ENCODE results near the gene UBR4.

UBR4 gene

DNA sequence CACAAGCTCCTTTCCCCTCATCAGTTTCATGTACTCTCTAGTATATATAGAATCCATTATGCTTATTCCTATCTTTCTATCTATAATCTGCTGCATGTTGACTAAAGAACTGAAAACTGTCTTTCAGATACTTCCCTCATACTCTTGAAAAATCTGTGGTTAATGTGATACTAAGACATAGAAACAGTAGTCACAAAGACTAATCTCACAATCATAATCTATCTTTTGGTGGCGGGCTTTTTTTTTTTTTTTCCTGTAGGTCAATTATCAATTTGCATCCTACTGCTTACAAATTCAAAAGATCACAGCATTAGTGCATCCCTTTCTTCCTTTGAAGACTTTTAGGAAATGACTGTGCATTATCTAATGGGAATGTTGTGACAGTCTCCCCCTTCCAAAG, 4.7 kb downstream of the UBR4 start:
- no peak for DNase-seq
- Mint-ChIP-seq H3K27me3 (ENCODE audit: low read depth, poor library complexity) (no peaks in the 10 kb centered on the region), H3K27ac (no peak overlapping the region), H3K4me1 (peaks cover 32% of the 10 kb centered on the region), H3K4me3 (no peak overlapping the region), H3K36me3 (ENCODE audit: low read depth) (no peaks in the 10 kb centered on the region), H3K9me3 (no peaks in the 10 kb centered on the region)
- TF ChIP-seq, protein P1, sequence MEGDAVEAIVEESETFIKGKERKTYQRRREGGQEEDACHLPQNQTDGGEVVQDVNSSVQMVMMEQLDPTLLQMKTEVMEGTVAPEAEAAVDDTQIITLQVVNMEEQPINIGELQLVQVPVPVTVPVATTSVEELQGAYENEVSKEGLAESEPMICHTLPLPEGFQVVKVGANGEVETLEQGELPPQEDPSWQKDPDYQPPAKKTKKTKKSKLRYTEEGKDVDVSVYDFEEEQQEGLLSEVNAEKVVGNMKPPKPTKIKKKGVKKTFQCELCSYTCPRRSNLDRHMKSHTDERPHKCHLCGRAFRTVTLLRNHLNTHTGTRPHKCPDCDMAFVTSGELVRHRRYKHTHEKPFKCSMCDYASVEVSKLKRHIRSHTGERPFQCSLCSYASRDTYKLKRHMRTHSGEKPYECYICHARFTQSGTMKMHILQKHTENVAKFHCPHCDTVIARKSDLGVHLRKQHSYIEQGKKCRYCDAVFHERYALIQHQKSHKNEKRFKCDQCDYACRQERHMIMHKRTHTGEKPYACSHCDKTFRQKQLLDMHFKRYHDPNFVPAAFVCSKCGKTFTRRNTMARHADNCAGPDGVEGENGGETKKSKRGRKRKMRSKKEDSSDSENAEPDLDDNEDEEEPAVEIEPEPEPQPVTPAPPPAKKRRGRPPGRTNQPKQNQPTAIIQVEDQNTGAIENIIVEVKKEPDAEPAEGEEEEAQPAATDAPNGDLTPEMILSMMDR (IDR thresholded peaks at IDR 0.05) = no peak

DNA sequence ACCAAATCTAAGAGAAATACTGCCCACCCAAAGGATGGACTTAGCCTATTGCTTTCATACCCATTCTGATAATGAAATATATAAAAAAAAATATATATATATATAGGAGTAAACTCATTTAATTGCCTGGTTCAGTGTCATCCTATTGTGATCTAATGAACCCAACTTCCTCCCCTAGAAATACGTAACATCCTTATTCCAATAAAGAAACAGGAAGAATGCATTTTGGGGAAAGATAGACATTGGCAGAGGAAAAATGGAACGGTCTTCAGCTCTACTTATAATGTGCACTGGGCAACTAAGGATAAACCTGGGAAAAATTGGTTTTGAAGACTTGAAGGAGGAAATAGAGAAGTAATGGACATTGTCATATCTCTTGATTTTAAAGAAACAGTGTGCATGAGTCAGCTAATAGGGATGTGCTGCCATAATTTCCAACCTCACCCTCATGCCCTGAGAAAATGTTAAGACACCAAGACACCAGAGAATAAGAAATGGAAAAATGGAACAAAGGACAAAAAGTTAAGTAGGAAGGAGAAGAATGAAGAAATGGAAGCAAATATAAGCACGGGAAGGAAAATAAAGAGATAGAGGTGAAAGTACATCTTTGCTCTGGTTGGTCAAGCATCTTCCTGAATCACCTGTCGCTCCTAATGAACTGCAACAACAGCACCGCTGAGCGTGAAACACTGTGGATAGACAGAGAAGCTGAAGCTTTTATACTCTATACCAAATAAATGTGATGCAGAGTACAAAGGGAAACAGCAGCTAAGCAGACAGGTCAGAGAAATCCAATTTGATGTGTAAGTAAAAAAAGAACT, 5.4 kb downstream of the UBR4 start:
- H3K36me3 Mint-ChIP-seq (ENCODE audit: low read depth) = peaks cover 2% of the 10 kb centered on the region
- TF ChIP-seq, protein P1 (IDR thresholded peaks at IDR 0.05) = no peak
- DNase-seq = no peak
- H3K4me1 Mint-ChIP-seq = peaks cover 32% of the 10 kb centered on the region
- no peak overlapping the region for H3K4me3 Mint-ChIP-seq
- H3K27ac Mint-ChIP-seq = peak overlapping the region; percentile 3
- H3K9me3 Mint-ChIP-seq = no peaks in the 10 kb centered on the region
- H3K27me3 Mint-ChIP-seq (ENCODE audit: low read depth, poor library complexity) = no peaks in the 10 kb centered on the region

DNA sequence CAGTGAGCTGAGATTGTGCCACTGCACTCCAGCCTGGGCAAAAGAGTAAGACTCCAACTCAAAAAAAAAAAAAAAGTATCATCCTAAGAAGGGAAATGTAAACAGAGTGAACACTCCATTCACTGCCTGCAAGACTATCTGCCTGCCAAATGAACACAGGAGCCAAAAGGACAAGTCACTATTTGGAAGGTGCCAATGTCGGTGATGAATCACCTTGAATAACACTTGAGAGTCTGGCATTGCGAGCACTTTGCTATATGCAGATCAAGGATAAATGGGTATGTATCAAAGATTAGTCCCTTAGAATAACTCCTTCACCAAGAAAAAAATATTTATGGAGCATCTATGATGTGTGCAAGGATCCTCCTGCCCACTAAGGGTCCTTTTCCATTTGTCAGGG, 6.6 kb downstream of the UBR4 start:
- no peak for DNase-seq
- no peak overlapping the region for H3K4me3 Mint-ChIP-seq
- H3K9me3 Mint-ChIP-seq = no peaks in the 10 kb centered on the region
- no peak overlapping the region for H3K27ac Mint-ChIP-seq
- TF ChIP-seq, protein P1 (IDR thresholded peaks at IDR 0.05) = no peak
- H3K36me3 Mint-ChIP-seq (ENCODE audit: low read depth) = peaks cover 12% of the 10 kb centered on the region
- H3K27me3 Mint-ChIP-seq (ENCODE audit: low read depth, poor library complexity) = no peaks in the 10 kb centered on the region
- peaks cover 21% of the 10 kb centered on the region for H3K4me1 Mint-ChIP-seq

DNA sequence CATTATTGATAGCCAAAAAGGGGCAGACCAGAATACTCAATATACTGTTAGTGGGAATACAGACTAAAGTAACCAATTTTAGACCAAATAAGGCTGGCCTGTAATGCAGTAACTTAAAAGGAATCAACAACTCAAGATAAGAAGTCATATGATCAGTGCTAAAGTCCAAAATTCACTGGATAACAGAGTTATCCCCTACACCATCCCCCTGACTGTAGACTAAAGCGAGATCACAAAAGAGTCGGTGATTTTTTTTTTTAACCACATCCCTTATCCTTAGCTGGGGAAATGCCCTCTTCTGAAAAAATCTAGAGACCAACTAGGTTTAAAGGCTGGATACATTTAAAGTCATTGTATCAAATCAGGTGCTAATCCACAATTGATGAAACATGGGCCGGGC, 7.7 kb downstream of the UBR4 start:
- H3K27me3 Mint-ChIP-seq (ENCODE audit: low read depth, poor library complexity) = no peaks in the 10 kb centered on the region
- TF ChIP-seq, protein P1 (IDR thresholded peaks at IDR 0.05) = no peak
- peak overlapping the region; percentile 8 for H3K27ac Mint-ChIP-seq
- no peaks in the 10 kb centered on the region for H3K9me3 Mint-ChIP-seq
- peaks cover 22% of the 10 kb centered on the region for H3K36me3 Mint-ChIP-seq (ENCODE audit: low read depth)
- H3K4me3 Mint-ChIP-seq = no peak overlapping the region
- H3K4me1 Mint-ChIP-seq = peaks cover 12% of the 10 kb centered on the region
- DNase-seq = no peak

DNA sequence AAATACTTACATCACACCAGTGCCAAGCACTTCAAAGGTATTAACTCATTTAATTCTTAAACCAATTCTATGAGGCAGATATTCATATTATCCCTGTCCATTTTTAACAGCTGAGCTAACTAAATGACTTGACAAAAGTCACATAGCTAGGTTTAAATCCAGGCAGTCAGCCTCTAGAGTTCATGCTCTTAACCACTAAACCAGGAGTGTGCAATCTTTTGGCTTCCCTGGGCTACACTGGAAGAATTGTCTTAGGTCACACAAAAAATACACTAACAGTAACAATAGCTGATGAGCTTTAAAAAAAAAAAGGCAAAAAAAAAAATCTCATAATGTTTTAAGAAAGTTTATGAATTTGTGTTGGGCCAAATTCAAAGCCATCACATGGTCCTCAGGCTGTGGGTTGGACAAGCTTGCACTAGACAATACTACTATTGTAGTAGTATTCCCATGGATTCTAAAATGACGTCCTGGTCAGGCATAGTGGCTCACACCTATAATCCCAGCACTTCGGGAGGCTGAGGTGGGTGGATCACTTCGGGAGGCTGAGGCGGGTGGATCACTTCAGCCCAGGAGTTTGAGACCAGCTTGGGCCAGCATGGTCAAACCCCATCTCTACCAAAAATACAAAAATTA, 10.0 kb downstream of the UBR4 start:
- H3K27ac Mint-ChIP-seq = no peak overlapping the region
- H3K4me1 Mint-ChIP-seq = no peaks in the 10 kb centered on the region

More for the DNA sequence above, 10.0 kb downstream of the UBR4 start:
- DNase-seq = no peak
- Mint-ChIP-seq H3K9me3 (no peaks in the 10 kb centered on the region), H3K4me3 (no peak overlapping the region), H3K27me3 (ENCODE audit: low read depth, poor library complexity) (no peaks in the 10 kb centered on the region), H3K36me3 (ENCODE audit: low read depth) (peaks cover 40% of the 10 kb centered on the region)
- TF ChIP-seq, protein P1 (IDR thresholded peaks at IDR 0.05) = no peak

All from nephron progenitor cell (in vitro differentiated cells).